Adrenal gland (tissue), 5 donors: ENCODE results near the gene ZSCAN10.

Experiments used
- POLR2A ChIP-seq, 2 donors: fragments of 450-650 bp; IDR thresholded peaks; one replicate each; pipeline ENCODE4 v1.6.1; 2017; ENCODE audit warnings: antibody characterized with exemption in 2 of 2, mild to moderate bottlenecking in 2 of 2, moderate library complexity in 1 of 2
- TF ChIP-seq, protein P1 (sequence below), 6 experiments: fragments of 450-650 bp in 4 of 6; fragments of 200-600 bp in 2 of 6; sonication (generic) in 1 of 6; IDR thresholded peaks; 1 replicate in 5 of 6; 2 replicates in 1 of 6; pipeline versions ENCODE4 v1.5.1 to v1.8.0; 2016 to 2021; ENCODE audit warnings: antibody characterized with exemption in 6 of 6, mild to moderate bottlenecking in 2 of 6, moderate library complexity in 1 of 6
- donor health status: DM: no; HTN: no; CAD: no.

GRCh38 chr16:3073448-3073847, 25.6 kb downstream of the ZSCAN10 start:
- TF ChIP-seq POLR2A (IDR thresholded peaks at IDR 0.05), result no peak
- TF ChIP-seq, protein P1, sequence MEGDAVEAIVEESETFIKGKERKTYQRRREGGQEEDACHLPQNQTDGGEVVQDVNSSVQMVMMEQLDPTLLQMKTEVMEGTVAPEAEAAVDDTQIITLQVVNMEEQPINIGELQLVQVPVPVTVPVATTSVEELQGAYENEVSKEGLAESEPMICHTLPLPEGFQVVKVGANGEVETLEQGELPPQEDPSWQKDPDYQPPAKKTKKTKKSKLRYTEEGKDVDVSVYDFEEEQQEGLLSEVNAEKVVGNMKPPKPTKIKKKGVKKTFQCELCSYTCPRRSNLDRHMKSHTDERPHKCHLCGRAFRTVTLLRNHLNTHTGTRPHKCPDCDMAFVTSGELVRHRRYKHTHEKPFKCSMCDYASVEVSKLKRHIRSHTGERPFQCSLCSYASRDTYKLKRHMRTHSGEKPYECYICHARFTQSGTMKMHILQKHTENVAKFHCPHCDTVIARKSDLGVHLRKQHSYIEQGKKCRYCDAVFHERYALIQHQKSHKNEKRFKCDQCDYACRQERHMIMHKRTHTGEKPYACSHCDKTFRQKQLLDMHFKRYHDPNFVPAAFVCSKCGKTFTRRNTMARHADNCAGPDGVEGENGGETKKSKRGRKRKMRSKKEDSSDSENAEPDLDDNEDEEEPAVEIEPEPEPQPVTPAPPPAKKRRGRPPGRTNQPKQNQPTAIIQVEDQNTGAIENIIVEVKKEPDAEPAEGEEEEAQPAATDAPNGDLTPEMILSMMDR (IDR thresholded peaks at IDR 0.05), result no peak
